CD14-positive monocyte (primary cell): Measurements from ENCODE around the gene KCNMA1. TPM values are rescaled to one million over a fixed set of nuclear protein-coding genes. Genes with fewer than 3 reads are reported as not detected.

Experiments
- DNase-seq, 3 donors: peaks; one replicate each; pipeline ENCODE4 v3.0.0-alpha.2; 2011 to 2022
- H2AFZ ChIP-seq: 2 replicates; pipeline ENCODE4 v1.6.0; 2012; ENCODE audit warnings: mild to moderate bottlenecking, low read depth, low read length, inconsistent platforms; ENCODE audit not compliant: insufficient read depth, poor library complexity, severe bottlenecking
- H3K27ac ChIP-seq, 2 donors: 1 replicate in 1 of 2; 2 replicates in 1 of 2; pipeline ENCODE4 v1.5.1; 2012 to 2013; ENCODE audit warnings: low read length in 2 of 2, control low read depth in 1 of 2, inconsistent platforms in 1 of 2, low read depth in 1 of 2, mild to moderate bottlenecking in 1 of 2
- H3K27me3 ChIP-seq, 2 donors: one replicate each; pipeline versions ENCODE4 v1.6.0 to v1.6.1; 2011 to 2013; ENCODE audit warnings: low read length in 2 of 2; ENCODE audit not compliant: control insufficient read depth in 2 of 2, insufficient read depth in 2 of 2
- H3K36me3 ChIP-seq, 2 donors: replicated peaks in 1 of 2; 1 replicate in 1 of 2; 2 replicates in 1 of 2; pipeline versions ENCODE4 v1.5.1 to v1.6.1; 2012 to 2013; ENCODE audit warnings: low read length in 2 of 2, control low read depth in 1 of 2, inconsistent platforms in 1 of 2, mild to moderate bottlenecking in 1 of 2; ENCODE audit not compliant: insufficient read depth in 2 of 2, control insufficient read depth in 1 of 2
- H3K4me1 ChIP-seq, 2 donors: 1 replicate in 1 of 2; 2 replicates in 1 of 2; pipeline versions ENCODE4 v1.5.1 to v1.6.1; 2012 to 2013; ENCODE audit warnings: low read length in 2 of 2, control low read depth in 1 of 2, inconsistent platforms in 1 of 2, mild to moderate bottlenecking in 1 of 2, moderate library complexity in 1 of 2; ENCODE audit not compliant: insufficient read depth in 2 of 2, control insufficient read depth in 1 of 2
- H3K4me2 ChIP-seq: replicated peaks from 2 replicates; pipeline ENCODE3; 2012; ENCODE audit warnings: low read length, moderate library complexity, mild to moderate bottlenecking; ENCODE audit not compliant: poor library complexity, severe bottlenecking; ENCODE audit errors: extremely low read depth
- H3K4me3 ChIP-seq, 3 experiments: fragments of 200-600 bp in 1 of 3; sonication (generic) in 1 of 3; replicated peaks in 1 of 3; 1 replicate in 2 of 3; 2 replicates in 1 of 3; pipeline ENCODE4 v1.5.1; 2011 to 2013; ENCODE audit warnings: low read length in 3 of 3, mild to moderate bottlenecking in 3 of 3, control low read depth in 2 of 3, low read depth in 2 of 3, inconsistent platforms in 1 of 3, moderate library complexity in 1 of 3
- H3K79me2 ChIP-seq: 2 replicates; pipeline ENCODE4 v1.6.0; 2012; ENCODE audit warnings: mild to moderate bottlenecking, control low read depth, inconsistent platforms, low read length, moderate library complexity; ENCODE audit not compliant: insufficient read depth
- H3K9ac ChIP-seq: 2 replicates; pipeline ENCODE4 v1.6.0; 2017; ENCODE audit warnings: low read length, mild to moderate bottlenecking; ENCODE audit not compliant: insufficient read depth, poor library complexity, severe bottlenecking
- H3K9me3 ChIP-seq, 2 donors: replicated peaks in 1 of 2; 1 replicate in 1 of 2; 2 replicates in 1 of 2; pipeline versions ENCODE4 v1.5.1 to v1.6.1; 2012 to 2013; ENCODE audit warnings: low read length in 2 of 2, control low read depth in 1 of 2; ENCODE audit not compliant: control insufficient read depth in 1 of 2, insufficient read depth in 1 of 2
- H4K20me1 ChIP-seq: 2 replicates; pipeline ENCODE4 v1.6.0; 2012; ENCODE audit warnings: mild to moderate bottlenecking, low read length, control low read depth, moderate library complexity; ENCODE audit not compliant: insufficient read depth
- H3K27ac Mint-ChIP-seq, 7 donors: one replicate each; pipeline ENCODE4 v1.8.0; 2020; ENCODE audit warnings: mild to moderate bottlenecking in 7 of 7, mixed read lengths in 7 of 7, moderate library complexity in 6 of 7, inconsistent platforms in 2 of 7
- H3K27me3 Mint-ChIP-seq, 3 donors: one replicate each; pipeline ENCODE4 v1.8.0; 2021 to 2022; ENCODE audit warnings: low read depth in 3 of 3, mild to moderate bottlenecking in 3 of 3, mixed read lengths in 3 of 3, moderate library complexity in 3 of 3, inconsistent platforms in 1 of 3
- H3K36me3 Mint-ChIP-seq, 2 donors: one replicate each; pipeline ENCODE4 v1.8.0; 2020; ENCODE audit warnings: mixed read lengths in 2 of 2, inconsistent platforms in 1 of 2, mild to moderate bottlenecking in 1 of 2
- H3K4me1 Mint-ChIP-seq: one replicate; pipeline ENCODE4 v1.8.0; 2020; ENCODE audit warnings: mild to moderate bottlenecking, mixed read lengths
- H3K4me3 Mint-ChIP-seq, 2 donors: one replicate each; pipeline ENCODE4 v1.8.0; 2020; ENCODE audit warnings: mild to moderate bottlenecking in 2 of 2, mixed read lengths in 2 of 2, moderate library complexity in 1 of 2
- H3K9me3 Mint-ChIP-seq, 7 donors: one replicate each; pipeline ENCODE4 v1.8.0; 2020 to 2022; ENCODE audit warnings: mixed read lengths in 7 of 7, mild to moderate bottlenecking in 6 of 7, moderate library complexity in 6 of 7, inconsistent platforms in 2 of 7
- CTCF ChIP-seq: fragments of 200-600 bp; IDR thresholded peaks from one replicate; pipeline ENCODE4 v1.8.0; 2022; ENCODE audit warnings: antibody characterized with exemption, mild to moderate bottlenecking
- WGBS: methylation state at CpG from one replicate; pipeline ENCODE4 v1.1.5; 2013; ENCODE audit warnings: missing lambda C conversion rate; ENCODE audit not compliant: insufficient coverage; 5-methylcytosine and 5-hydroxymethylcytosine counted together
- intact Hi-C, 2 donors: fragments of 100-400 bp; cut with micrococcal nuclease; formaldehyde crosslinking; loops; one replicate each; pipeline versions ENCODE4 v1.15.0 to v1.15.1; 2023
- polyA plus RNA-seq, 3 donors: library from polyadenylated mRNA; depleted of rRNA in 1 of 3; unstranded in 2 of 3; stranded (reverse) in 1 of 3; fragments of 300-500 nt in 2 of 3; fragments of >200 nt in 1 of 3; fragmentation: Illumina TruSeq in 2 of 3; gene quantifications; 1 replicate in 2 of 3; 2 replicates in 1 of 3; pipeline ENCODE4 v1.2.3, GENCODE V29; 2012 to 2021

Gene KCNMA1
- polyA plus RNA-seq, 3 donors, result 0.11 to 1.0 TPM; not detected in 1

- Histone ChIP-seq H3K9me3 (no peaks in the 10 kb centered on the region), H3K4me3 (no peak overlapping the region), H3K4me1 (no peaks in the 10 kb centered on the region), H3K36me3 (no peaks in the 10 kb centered on the region), H2AFZ (no peak overlapping the region), H3K79me2 (no peaks in the 10 kb centered on the region), H3K4me2 (no peak overlapping the region), H4K20me1 (no peaks in the 10 kb centered on the region), H3K27ac (no peak overlapping the region), H3K9ac (no peak overlapping the region), H3K27me3 (no peaks in the 10 kb centered on the region)
- no peaks in the 10 kb centered on the region for H3K36me3 Mint-ChIP-seq
- H3K27ac Mint-ChIP-seq, result no peak overlapping the region
- no peak for DNase-seq
- peaks cover 2 to 7% (median 2%) of the 10 kb centered on the region in 3 donors for H3K27me3 Mint-ChIP-seq
- 100% methylated on average over 1 of the region's 2 CpGs for WGBS
- intact Hi-C loops, result no loop called here
- no peaks in the 10 kb centered on the region for H3K9me3 Mint-ChIP-seq
- no peak overlapping the region for H3K4me3 Mint-ChIP-seq
- TF ChIP-seq CTCF, result no peak
- H3K4me1 Mint-ChIP-seq, result no peaks in the 10 kb centered on the region
Observed at GRCh38 chr10:77349226-77349625, 288.4 kb downstream of the KCNMA1 start.

GRCh38 chr10:77348751-77349150 lies 288.9 kb downstream of the KCNMA1 start:
- H3K27me3 Mint-ChIP-seq, result peaks cover 2 to 7% (median 2%) of the 10 kb centered on the region in 3 donors
- intact Hi-C loops, result no loop called here

More at GRCh38 chr10:77348751-77349150, 288.9 kb downstream of the KCNMA1 start:
- Histone ChIP-seq H3K4me1 (no peaks in the 10 kb centered on the region), H3K36me3 (no peaks in the 10 kb centered on the region), H2AFZ (no peak overlapping the region), H3K4me3 (no peak overlapping the region), H3K9ac (no peak overlapping the region), H3K27me3 (no peaks in the 10 kb centered on the region), H3K9me3 (no peaks in the 10 kb centered on the region), H3K4me2 (no peak overlapping the region), H3K79me2 (no peaks in the 10 kb centered on the region), H3K27ac (no peak overlapping the region), H4K20me1 (no peaks in the 10 kb centered on the region)
- WGBS, result no CpG with 5 or more reads among the region's 2 CpGs
- H3K27ac Mint-ChIP-seq, result no peak overlapping the region
- H3K9me3 Mint-ChIP-seq, result no peaks in the 10 kb centered on the region
- DNase-seq, result no peak
- no peak overlapping the region for H3K4me3 Mint-ChIP-seq
- TF ChIP-seq CTCF, result no peak
- no peaks in the 10 kb centered on the region for H3K36me3 Mint-ChIP-seq
- H3K4me1 Mint-ChIP-seq, result no peaks in the 10 kb centered on the region
